ENCODE measurements around the gene GNG4.

- TF ChIP-seq, protein P1, sequence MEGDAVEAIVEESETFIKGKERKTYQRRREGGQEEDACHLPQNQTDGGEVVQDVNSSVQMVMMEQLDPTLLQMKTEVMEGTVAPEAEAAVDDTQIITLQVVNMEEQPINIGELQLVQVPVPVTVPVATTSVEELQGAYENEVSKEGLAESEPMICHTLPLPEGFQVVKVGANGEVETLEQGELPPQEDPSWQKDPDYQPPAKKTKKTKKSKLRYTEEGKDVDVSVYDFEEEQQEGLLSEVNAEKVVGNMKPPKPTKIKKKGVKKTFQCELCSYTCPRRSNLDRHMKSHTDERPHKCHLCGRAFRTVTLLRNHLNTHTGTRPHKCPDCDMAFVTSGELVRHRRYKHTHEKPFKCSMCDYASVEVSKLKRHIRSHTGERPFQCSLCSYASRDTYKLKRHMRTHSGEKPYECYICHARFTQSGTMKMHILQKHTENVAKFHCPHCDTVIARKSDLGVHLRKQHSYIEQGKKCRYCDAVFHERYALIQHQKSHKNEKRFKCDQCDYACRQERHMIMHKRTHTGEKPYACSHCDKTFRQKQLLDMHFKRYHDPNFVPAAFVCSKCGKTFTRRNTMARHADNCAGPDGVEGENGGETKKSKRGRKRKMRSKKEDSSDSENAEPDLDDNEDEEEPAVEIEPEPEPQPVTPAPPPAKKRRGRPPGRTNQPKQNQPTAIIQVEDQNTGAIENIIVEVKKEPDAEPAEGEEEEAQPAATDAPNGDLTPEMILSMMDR (conservative IDR thresholded peaks at IDR 0.05; ENCODE audit: low read length) = no peak
- no peak for TF ChIP-seq EZH2phosphoT487 (IDR thresholded peaks at IDR 0.05; ENCODE audit: borderline replicate concordance)
These were observed 122.3 kb downstream of the GNG4 start for GRCh38 chr1:235527196-235527814.

Measured in Loucy (cell line).